H1 (cell line): ENCODE measurements around the gene CYP26C1. TPM values are rescaled to one million over a fixed set of nuclear protein-coding genes. Genes with fewer than 3 reads are reported as not detected.

Experiments
- JUN ChIP-seq: IDR thresholded peaks from 2 replicates; pipeline ENCODE4 v1.6.1; 2011; ENCODE audit warnings: low read depth, mild to moderate bottlenecking, improper control_type of control experiment, low read length
- SIN3A ChIP-seq, 2 experiments: IDR thresholded peaks in 1 of 2; conservative IDR thresholded peaks in 1 of 2; 2 replicates each; pipeline ENCODE4 v1.6.1; 2011 to 2012; ENCODE audit warnings: low read length in 2 of 2, improper control_type of control experiment in 1 of 2, low read depth in 1 of 2, mild to moderate bottlenecking in 1 of 2
- SP4 ChIP-seq: IDR thresholded peaks from 2 replicates; pipeline ENCODE4 v1.6.1; 2012; ENCODE audit warnings: low read length, inconsistent platforms
- TAF7 ChIP-seq: optimal IDR thresholded peaks from 2 replicates; pipeline ENCODE3; 2011; ENCODE audit warnings: low read depth, mild to moderate bottlenecking, inconsistent platforms, low read length, moderate library complexity, borderline replicate concordance
- polyA plus RNA-seq, 7 experiments: library from polyadenylated mRNA; depleted of rRNA in 3 of 7; stranded (reverse) in 5 of 7; unstranded in 2 of 7; fragments of >200 nt in 5 of 7; fragments of 200-250 nt in 2 of 7; gene quantifications; 1 replicate in 5 of 7; 2 replicates in 1 of 7; 4 replicates in 1 of 7; pipeline versions ENCODE4 v1.2.1 to v1.2.3, GENCODE V29; 2011 to 2013; ENCODE audit warnings: missing spikeins in 2 of 7, mixed read lengths in 2 of 7
- total RNA-seq: library from RNA; stranded (reverse); fragmentation: NEBNext Ultra II Directional; extraction: Animal tissue kit (Norgen Biotek cat#: 25700); gene quantifications from 2 replicates; pipeline ENCODE4 v1.2.1, GENCODE V29; 2021
- TF ChIP-seq, protein P1 (sequence below), 3 experiments: IDR thresholded peaks; 1 replicate in 2 of 3; 2 replicates in 1 of 3; pipeline versions ENCODE4 v1.5.1 to v1.6.1; 2011; ENCODE audit warnings: low read length in 3 of 3, mild to moderate bottlenecking in 3 of 3, inconsistent platforms in 2 of 3, low read depth in 1 of 3, moderate library complexity in 1 of 3; ENCODE audit not compliant: insufficient read depth in 1 of 3; ENCODE audit errors: control extremely low read depth in 1 of 3

Gene CYP26C1
- total and polyA plus RNA-seq, 2 of the 8 experiments (the other 6 are each of a cell fraction or from before 2014, with no cell fraction given): 0.12 to 0.28 TPM

GRCh38 chr10:93067443-93068365 lies 7.1 kb downstream of the CYP26C1 start (continued):
- TF ChIP-seq JUN (no peak), TAF7 (no peak), SIN3A (conservative IDR thresholded peaks at IDR 0.05 in 1 of 2, IDR thresholded peaks at IDR 0.05 in 1 of 2; ENCODE audit: low read depth in 1 of 2, low read length in 2 of 2) (no peak), SP4 (no peak)
- TF ChIP-seq, protein P1, sequence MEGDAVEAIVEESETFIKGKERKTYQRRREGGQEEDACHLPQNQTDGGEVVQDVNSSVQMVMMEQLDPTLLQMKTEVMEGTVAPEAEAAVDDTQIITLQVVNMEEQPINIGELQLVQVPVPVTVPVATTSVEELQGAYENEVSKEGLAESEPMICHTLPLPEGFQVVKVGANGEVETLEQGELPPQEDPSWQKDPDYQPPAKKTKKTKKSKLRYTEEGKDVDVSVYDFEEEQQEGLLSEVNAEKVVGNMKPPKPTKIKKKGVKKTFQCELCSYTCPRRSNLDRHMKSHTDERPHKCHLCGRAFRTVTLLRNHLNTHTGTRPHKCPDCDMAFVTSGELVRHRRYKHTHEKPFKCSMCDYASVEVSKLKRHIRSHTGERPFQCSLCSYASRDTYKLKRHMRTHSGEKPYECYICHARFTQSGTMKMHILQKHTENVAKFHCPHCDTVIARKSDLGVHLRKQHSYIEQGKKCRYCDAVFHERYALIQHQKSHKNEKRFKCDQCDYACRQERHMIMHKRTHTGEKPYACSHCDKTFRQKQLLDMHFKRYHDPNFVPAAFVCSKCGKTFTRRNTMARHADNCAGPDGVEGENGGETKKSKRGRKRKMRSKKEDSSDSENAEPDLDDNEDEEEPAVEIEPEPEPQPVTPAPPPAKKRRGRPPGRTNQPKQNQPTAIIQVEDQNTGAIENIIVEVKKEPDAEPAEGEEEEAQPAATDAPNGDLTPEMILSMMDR (IDR thresholded peaks at IDR 0.05; ENCODE audit: control extremely low read depth in 1 of 3, insufficient read depth in 1 of 3, low read depth in 1 of 3, low read length in 3 of 3): no peak
